Stimulated activated naive CD8-positive, alpha-beta T cell treated with anti-CD3 and anti-CD28 coated beads, Interleukin-15, amount 100 ng/mL, for 72 hours (primary cell): Measurements from ENCODE around the gene TP53BP2.
"Not testable (repeated sequence)": the region's sequence is repeated elsewhere in the genome, so short reads cannot be mapped to it uniquely, and the experiment has no call there.

Experiments used
- ATAC-seq: fragments of 150-1000 bp; cut with Tn5 transposase; 2 replicates; pipeline ENCODE4 v1.10.0; 2021; ENCODE audit warnings: mild to moderate bottlenecking, moderate library complexity
- DNase-seq, 2 donors: peaks; one replicate each; pipeline ENCODE4 v3.0.0; 2021 to 2022
- H3K27ac Mint-ChIP-seq, 2 donors: one replicate each; pipeline ENCODE4 v1.8.0; 2022; ENCODE audit warnings: mild to moderate bottlenecking in 2 of 2, mixed read lengths in 2 of 2, moderate library complexity in 2 of 2
- H3K27me3 Mint-ChIP-seq: one replicate; pipeline ENCODE4 v1.8.0; 2022; ENCODE audit warnings: mixed read lengths
- H3K4me1 Mint-ChIP-seq: one replicate; pipeline ENCODE4 v1.8.0; 2022; ENCODE audit warnings: mild to moderate bottlenecking, mixed read lengths
- H3K4me3 Mint-ChIP-seq, 2 donors: one replicate each; pipeline ENCODE4 v1.8.0; 2022; ENCODE audit warnings: mild to moderate bottlenecking in 2 of 2, mixed read lengths in 2 of 2, moderate library complexity in 1 of 2
- H3K9me3 Mint-ChIP-seq, 2 donors: one replicate each; pipeline ENCODE4 v1.8.0; 2022; ENCODE audit warnings: mixed read lengths in 2 of 2

The TP53BP2 gene, protein sequence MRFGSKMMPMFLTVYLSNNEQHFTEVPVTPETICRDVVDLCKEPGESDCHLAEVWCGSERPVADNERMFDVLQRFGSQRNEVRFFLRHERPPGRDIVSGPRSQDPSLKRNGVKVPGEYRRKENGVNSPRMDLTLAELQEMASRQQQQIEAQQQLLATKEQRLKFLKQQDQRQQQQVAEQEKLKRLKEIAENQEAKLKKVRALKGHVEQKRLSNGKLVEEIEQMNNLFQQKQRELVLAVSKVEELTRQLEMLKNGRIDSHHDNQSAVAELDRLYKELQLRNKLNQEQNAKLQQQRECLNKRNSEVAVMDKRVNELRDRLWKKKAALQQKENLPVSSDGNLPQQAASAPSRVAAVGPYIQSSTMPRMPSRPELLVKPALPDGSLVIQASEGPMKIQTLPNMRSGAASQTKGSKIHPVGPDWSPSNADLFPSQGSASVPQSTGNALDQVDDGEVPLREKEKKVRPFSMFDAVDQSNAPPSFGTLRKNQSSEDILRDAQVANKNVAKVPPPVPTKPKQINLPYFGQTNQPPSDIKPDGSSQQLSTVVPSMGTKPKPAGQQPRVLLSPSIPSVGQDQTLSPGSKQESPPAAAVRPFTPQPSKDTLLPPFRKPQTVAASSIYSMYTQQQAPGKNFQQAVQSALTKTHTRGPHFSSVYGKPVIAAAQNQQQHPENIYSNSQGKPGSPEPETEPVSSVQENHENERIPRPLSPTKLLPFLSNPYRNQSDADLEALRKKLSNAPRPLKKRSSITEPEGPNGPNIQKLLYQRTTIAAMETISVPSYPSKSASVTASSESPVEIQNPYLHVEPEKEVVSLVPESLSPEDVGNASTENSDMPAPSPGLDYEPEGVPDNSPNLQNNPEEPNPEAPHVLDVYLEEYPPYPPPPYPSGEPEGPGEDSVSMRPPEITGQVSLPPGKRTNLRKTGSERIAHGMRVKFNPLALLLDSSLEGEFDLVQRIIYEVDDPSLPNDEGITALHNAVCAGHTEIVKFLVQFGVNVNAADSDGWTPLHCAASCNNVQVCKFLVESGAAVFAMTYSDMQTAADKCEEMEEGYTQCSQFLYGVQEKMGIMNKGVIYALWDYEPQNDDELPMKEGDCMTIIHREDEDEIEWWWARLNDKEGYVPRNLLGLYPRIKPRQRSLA

DNA sequence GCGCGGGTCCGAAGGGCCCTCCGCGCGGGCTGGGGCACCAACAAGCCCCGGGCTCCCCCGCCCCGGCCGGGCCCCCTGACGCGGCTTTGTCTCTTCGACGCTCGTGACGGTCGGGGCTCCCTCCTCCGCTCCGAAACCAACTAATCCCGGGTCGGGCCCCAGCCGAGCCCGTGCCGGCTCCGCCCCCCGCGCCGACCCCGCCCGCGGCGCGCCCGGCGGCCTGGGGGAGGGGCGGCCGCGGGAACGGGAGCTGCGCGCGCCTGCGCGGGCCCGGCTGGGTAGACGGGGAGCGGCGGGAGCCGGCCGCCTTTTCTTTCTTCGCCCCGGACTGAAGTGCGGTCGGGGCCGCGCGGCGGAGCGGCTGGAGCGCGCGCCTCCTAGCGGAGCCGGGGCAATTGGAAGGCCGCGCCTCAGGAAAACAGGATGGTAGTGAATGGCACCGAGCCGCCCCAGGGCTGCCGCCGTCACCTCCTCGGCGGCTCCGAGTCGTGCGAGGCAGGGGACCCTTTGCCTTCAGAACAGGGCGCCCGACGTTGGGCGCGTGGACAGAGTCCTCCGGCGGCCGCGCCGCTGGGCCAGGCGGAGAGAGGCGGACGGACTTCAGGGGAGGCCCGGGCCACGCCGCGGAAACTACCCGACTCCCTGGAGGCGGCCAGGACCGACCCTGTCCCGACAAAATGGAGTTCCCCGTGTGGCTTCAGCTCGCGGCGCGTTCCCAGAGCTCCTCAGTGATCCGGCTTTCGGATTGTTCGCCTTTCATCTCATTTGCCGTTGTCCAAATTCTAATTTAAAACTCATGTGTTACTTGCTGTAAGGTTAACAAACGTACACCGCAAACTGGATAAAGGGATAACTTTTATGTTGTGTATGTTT, at the start of gene TP53BP2:
TSS of gene TP53BP2 (minus strand) at position 138 of the 873 bp plus-strand sequence. CDS start 267 bp downstream, outside the sequence.
- Mint-ChIP-seq H3K27me3 (peaks cover 7% of the 10 kb centered on the region), H3K27ac (peak within 1 kb of the TSS; percentile 98 to 100), H3K9me3 (peaks cover 7% of the 10 kb centered on the region in 2 donors), H3K4me3 (peak within 1 kb of the TSS; percentile 96), H3K4me1 (peaks cover 39% of the 10 kb centered on the region)
- peak; percentile 85 for ATAC-seq
- peak; percentile 87 to 90 for DNase-seq

DNA sequence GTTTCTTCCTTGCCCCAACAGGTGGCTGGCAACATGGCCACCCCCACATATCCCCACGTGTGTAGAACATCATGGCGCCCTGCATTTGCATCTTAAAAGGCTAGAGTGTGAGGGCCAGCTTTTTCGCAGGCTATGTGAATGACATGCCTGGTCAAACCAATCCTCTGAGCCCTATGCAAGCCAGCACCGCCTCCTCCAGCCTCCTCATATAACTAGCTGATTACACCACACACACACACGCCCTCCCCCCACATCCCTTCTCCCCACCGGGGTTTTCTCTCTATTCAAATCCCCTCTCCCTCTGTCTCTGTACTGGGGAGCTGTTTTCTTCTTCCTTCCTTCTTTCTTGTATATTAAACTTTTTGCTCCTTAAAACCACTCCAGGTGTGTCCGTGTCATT, 44.7 kb upstream of the TP53BP2 start:
- not testable (repeated sequence) for H3K4me3 Mint-ChIP-seq, H3K27me3 Mint-ChIP-seq, H3K9me3 Mint-ChIP-seq, H3K4me1 Mint-ChIP-seq, H3K27ac Mint-ChIP-seq, DNase-seq, ATAC-seq

DNA sequence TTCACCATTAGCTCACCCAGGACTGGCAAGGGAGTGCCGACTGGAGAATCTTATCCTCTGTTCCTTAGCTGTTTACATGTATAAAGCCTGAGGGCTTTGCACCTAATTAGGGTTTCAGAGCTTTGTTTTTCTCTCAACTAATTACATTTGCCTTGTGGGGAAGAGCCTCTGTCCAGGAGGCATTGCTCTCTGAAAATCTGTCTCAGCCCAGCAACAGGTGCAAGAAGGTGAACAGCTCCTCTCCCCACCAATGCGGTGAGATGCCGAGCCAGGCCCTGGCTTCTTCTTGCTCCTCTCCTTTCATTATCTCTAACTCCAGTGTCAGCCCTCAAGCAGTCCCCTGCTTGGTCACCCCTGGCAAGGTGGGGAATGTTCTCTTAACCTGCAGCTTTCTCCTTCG, 43.6 kb upstream of the TP53BP2 start:
- not testable (repeated sequence) for H3K27ac Mint-ChIP-seq, H3K4me3 Mint-ChIP-seq, H3K27me3 Mint-ChIP-seq, ATAC-seq, H3K9me3 Mint-ChIP-seq, DNase-seq, H3K4me1 Mint-ChIP-seq

DNA sequence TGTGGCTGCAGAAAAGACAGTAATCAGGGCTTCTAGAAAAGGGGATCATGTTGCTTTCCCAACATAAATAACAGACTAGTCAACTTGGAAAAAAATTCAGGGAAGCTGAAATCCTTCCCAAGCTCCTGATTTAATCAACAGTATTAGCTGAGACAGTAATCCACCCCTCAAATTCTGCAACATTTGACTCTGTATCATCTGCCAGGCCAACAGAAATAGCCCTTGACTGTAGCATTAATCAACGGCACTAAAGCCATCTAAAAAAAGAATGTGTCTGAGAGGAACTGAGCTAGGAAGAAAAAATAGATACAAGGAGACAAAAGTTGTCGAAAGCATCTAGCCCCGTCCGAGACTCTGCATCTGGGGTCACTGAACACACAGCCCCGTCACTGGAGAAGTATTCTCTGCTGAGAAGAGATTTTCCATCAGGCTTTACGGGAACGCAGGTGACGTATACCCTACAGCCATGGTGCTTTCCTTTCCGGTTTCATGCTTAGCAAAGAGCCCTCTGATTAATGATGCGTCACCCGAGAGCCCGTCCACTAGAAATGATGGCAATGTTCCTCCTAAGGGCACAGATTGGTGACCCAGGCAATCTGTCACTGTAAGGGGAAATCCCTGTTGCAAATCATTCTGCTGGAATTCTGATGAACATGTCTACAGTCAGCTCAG, 42.1 kb upstream of the TP53BP2 start:
- no peaks in the 10 kb centered on the region for H3K27me3 Mint-ChIP-seq
- no peaks in the 10 kb centered on the region for H3K9me3 Mint-ChIP-seq
- H3K4me3 Mint-ChIP-seq, result no peak overlapping the region
- DNase-seq (no peak), ATAC-seq (no peak)
- no peak overlapping the region for H3K27ac Mint-ChIP-seq
- no peaks in the 10 kb centered on the region for H3K4me1 Mint-ChIP-seq

DNA sequence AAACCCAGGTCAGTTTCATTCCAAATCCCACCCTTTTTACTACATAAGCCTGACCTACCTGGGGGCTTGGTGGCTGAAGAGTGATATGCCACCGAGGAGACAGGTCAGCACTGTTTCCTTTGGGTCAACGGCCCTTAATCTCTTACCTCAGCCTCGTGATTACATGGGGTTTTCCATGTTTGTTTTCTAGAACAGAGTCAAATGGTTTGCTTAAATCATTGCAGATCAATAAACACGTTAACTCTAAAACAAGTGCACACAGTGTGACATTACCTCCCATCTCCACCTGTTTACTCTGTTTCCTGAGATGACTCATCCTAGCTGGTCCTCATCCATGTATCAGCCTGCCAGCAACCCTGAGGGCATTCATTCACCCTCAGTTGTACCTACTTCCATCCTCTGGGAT, 40.8 kb upstream of the TP53BP2 start:
- no peak overlapping the region for H3K4me3 Mint-ChIP-seq
- DNase-seq (no peak), ATAC-seq (no peak)
- no peaks in the 10 kb centered on the region for H3K4me1 Mint-ChIP-seq
- H3K9me3 Mint-ChIP-seq, result no peaks in the 10 kb centered on the region
- H3K27me3 Mint-ChIP-seq, result no peaks in the 10 kb centered on the region
- H3K27ac Mint-ChIP-seq, result no peak overlapping the region

DNA sequence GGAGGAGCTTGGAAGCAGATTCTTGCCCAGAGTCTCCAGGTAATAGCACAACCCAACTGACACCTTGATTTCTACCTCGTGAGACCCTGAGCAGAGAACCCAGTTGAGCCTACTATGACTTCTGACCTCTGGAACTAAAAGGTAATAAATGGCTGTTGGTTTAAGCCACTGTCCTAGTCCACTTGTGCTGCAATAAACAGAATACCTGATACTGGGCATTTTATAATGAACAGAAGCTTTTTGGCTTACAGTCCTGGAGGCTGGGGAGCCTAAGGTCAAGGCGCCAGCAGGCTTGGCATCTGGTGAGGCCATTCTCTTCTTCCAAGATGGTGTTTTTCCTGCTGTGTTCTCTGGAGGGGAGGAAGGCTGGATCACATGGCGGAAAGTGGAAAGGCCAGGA, 39.9 kb upstream of the TP53BP2 start:
- no peak overlapping the region for H3K27ac Mint-ChIP-seq
- H3K4me1 Mint-ChIP-seq, result no peaks in the 10 kb centered on the region
- DNase-seq, result no peak
- peaks cover 3% of the 10 kb centered on the region for H3K27me3 Mint-ChIP-seq
- ATAC-seq, result no peak
- no peak overlapping the region for H3K4me3 Mint-ChIP-seq
- H3K9me3 Mint-ChIP-seq, result no peaks in the 10 kb centered on the region

DNA sequence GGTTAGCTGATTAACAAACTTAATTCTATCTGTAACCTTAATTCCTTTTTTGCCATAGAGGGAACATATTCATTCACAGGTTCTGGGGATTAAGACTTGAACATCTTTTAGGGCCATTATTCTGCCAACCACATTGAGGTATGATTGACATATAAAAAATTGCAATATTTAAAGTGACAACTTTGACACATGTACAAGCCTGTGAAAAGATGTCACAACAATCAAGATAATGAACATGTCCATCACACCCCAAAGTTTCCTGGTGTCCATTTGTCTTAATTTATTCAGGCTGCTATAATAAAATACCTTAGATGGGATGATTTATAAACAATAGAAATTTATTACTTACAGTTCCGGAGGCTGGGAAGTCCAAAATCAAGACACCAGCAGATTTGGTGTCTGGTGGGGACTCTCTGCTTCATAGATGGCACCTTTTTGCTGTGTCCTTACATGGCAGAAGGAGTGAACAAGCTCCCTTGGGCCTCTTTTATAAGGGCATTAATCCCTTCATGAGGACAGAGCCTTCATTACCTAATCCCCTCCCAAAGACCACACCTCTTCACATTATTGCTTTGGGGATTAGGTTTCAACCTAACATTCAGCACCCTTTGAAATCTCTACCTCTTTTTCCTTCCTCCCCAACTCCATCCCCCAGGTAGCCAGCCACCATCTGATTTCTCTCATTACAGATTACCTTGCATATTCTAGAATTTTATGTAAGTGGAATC, 33.0 kb upstream of the TP53BP2 start:
- H3K27ac Mint-ChIP-seq, result no peak overlapping the region
- no peaks in the 10 kb centered on the region for H3K9me3 Mint-ChIP-seq
- ATAC-seq (no peak), DNase-seq (no peak)
- H3K4me3 Mint-ChIP-seq, result no peak overlapping the region
- no peaks in the 10 kb centered on the region for H3K4me1 Mint-ChIP-seq
- peaks cover 6% of the 10 kb centered on the region for H3K27me3 Mint-ChIP-seq

DNA sequence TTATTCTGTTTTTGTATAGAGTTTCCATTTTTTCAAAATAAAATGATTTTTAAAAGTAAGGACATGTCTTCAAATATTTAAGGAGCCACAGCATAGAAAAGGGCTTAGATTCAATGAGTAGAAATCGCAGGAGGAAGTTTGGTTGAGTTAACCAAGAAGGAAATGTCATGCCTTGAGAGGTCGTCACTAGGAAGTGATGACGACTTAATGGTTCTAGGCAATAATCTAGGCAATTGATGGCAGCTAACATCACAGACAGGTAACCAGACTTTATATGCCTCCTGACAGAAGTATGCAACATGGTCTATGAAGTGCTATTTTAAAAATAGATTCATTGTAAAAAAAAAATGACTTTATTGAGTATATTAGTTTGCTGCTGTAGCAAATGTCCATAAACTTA, 32.1 kb upstream of the TP53BP2 start:
- H3K4me3 Mint-ChIP-seq, result no peak overlapping the region
- no peaks in the 10 kb centered on the region for H3K4me1 Mint-ChIP-seq
- H3K27me3 Mint-ChIP-seq, result peaks cover 9% of the 10 kb centered on the region
- ATAC-seq (no peak), DNase-seq (no peak)
- no peaks in the 10 kb centered on the region for H3K9me3 Mint-ChIP-seq
- peak overlapping the region in 1 of 2 donors; percentile 65 for H3K27ac Mint-ChIP-seq

DNA sequence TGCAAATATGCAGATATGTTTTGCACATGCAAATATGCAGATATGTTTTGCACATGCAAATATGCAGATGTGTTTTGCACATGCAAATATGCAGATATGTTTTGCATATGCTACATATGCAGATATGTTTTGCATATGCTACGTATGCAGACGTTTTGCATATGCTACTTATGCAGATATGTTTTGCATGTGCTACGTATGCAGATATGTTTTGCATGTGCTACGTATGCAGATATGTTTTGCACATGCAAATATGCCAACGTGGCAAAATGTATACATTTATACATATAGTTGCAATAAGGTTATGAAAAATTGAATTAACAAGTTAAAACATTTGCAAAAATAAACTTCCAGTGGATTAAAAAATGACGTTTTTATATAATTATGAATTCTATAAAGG, 30.8 kb upstream of the TP53BP2 start:
- no peak overlapping the region for H3K4me3 Mint-ChIP-seq
- H3K9me3 Mint-ChIP-seq, result no peaks in the 10 kb centered on the region
- H3K27me3 Mint-ChIP-seq, result peaks cover 20% of the 10 kb centered on the region
- no peaks in the 10 kb centered on the region for H3K4me1 Mint-ChIP-seq
- no peak overlapping the region for H3K27ac Mint-ChIP-seq
- DNase-seq, result no peak
- ATAC-seq, result no peak

DNA sequence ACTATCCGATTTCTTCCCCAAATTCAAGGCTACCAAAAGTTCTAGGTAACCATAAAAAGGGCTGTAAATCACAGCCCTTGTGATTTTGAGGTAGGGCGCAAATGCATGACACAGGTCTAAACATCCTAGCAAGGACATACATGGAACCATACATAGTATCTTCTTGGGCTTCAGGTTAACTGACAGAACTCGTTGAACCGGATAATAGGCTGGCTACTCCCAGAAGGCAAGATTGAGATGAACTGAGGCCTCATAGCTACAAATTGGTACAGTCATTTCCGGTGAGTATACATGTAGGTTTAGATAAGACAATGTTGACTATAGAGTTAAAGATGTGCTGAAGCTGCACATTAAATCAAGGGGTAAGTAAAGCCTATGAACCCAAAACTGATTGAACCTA, 27.3 kb upstream of the TP53BP2 start:
- Mint-ChIP-seq H3K4me3 (no peak overlapping the region), H3K9me3 (no peaks in the 10 kb centered on the region), H3K27ac (no peak overlapping the region), H3K4me1 (no peaks in the 10 kb centered on the region), H3K27me3 (peaks cover 49% of the 10 kb centered on the region)
- DNase-seq, result no peak
- no peak for ATAC-seq

DNA sequence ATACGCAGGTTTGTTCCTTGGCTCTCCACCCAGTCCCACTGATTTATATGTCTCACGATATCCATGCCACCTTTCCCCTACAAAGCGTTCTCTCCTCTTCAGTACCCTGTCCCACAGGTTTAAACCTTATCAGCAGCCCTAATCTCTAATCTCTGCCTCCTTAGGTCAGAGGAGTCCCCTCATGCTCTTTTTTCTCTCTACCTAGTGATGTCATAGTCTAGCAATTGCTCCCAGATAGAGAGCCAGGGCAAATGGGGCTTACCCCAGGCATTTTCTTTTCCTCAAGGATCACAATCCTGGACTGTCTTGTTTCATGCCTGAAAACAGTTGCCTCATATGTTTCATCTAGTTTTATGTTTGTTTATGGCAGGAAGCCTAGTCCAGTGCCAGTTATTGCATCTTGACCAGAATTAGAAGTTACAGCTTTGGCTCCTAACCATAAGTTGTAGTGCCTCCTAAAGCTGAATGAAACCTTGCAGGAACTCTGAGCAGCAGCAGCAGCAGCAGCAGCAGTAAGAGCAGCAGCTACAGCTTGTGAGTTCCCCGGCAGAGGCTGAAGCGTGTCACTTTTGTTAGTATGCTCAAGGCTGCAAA, 26.7 kb upstream of the TP53BP2 start:
- no peak overlapping the region for H3K4me3 Mint-ChIP-seq
- H3K9me3 Mint-ChIP-seq, result no peaks in the 10 kb centered on the region
- ATAC-seq, result no peak
- H3K27ac Mint-ChIP-seq, result no peak overlapping the region
- no peak for DNase-seq
- H3K4me1 Mint-ChIP-seq, result no peaks in the 10 kb centered on the region
- peaks cover 56% of the 10 kb centered on the region for H3K27me3 Mint-ChIP-seq

DNA sequence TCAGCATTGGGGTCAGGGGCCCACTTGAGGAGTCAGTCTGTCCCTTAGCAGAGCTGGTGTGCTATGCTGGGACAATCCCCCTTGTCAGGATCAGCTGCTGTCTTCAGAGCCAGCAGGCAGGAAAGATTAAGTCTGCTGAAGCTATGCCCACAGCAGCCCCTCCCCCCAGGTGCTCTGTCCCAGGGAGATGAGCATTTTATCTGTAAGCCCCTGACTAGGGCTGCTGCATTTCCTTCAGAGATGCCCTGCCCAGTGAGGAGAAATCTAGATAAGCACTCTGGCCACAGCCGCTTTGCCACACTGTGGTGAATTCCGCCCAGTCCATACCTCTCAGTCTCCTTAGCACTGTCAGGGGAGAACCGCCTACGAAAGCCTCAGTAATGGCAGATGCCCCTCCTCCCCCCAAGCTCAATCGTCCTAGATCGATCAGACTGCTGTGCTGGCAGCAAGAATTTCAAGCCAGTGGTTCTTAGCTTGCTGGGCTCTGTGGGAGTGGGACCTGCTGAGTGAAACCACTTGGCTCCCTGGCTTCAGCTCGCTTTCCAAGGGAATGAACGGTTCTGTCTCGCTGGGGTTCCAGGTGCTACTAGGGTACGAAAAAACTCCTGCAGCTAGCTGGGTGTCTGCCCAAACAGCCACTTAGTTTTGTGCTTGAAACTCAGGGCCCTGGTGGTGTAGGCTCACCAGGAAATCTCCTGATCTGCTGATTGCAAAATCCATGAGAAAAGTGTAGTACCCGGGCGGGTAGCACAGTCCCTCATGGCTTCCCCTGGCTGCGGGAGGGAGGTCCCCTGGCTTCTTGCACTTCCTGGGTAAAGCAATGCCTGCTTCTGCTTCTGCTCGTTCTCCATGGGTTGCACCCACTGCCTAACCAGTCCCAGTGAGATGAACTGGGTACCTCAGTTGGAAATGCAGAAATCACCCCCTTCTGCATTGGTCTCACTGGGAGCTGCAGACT, 25.1 kb upstream of the TP53BP2 start:
- DNase-seq, result no peak
- Mint-ChIP-seq H3K27me3 (peaks cover 71% of the 10 kb centered on the region), H3K4me3 (no peak overlapping the region), H3K27ac (no peak overlapping the region), H3K9me3 (no peaks in the 10 kb centered on the region), H3K4me1 (no peaks in the 10 kb centered on the region)
- ATAC-seq, result no peak
